HepG2 (cell line): ENCODE results near the gene SLC23A2.
"Not testable (repeated sequence)": the region's sequence is repeated elsewhere in the genome, so short reads cannot be mapped to it uniquely, and the experiment has no call there.

Experiments used
- CTCF ChIP-seq: sonication (generic); formaldehyde crosslinking; IDR thresholded peaks from 2 replicates; pipeline ENCODE4 v1.5.0; 2020; ENCODE audit warnings: mild to moderate bottlenecking, missing genetic modification reagents, moderate library complexity
- E2F1 ChIP-seq: sonication (generic); formaldehyde crosslinking; IDR thresholded peaks from 2 replicates; pipeline ENCODE4 v1.5.0; 2020; ENCODE audit warnings: missing genetic modification reagents
- HNF4A ChIP-seq: sonication (generic); formaldehyde crosslinking; IDR thresholded peaks from 2 replicates; pipeline ENCODE4 v1.4.0; 2020; ENCODE audit warnings: missing genetic modification reagents
- HOXA7 ChIP-seq: sonication (generic); formaldehyde crosslinking; IDR thresholded peaks from 2 replicates; pipeline ENCODE4 v1.8.1; 2022; ENCODE audit warnings: mild to moderate bottlenecking, missing genetic modification reagents, moderate library complexity
- KDM4B ChIP-seq: sonication (generic); formaldehyde crosslinking; IDR thresholded peaks from 2 replicates; pipeline ENCODE4 v1.4.0; 2020; ENCODE audit warnings: missing genetic modification reagents
- MYPOP ChIP-seq: sonication (generic); formaldehyde crosslinking; IDR thresholded peaks from 2 replicates; pipeline ENCODE4 v1.8.1; 2023; ENCODE audit warnings: mild to moderate bottlenecking, moderate library complexity, missing genetic modification reagents
- POLR2A ChIP-seq, 2 experiments: IDR thresholded peaks; 2 replicates each; pipeline ENCODE4 v1.6.1; 2011; ENCODE audit warnings: low read depth in 2 of 2, low read length in 2 of 2, mild to moderate bottlenecking in 1 of 2, moderate library complexity in 1 of 2; ENCODE audit not compliant: insufficient read depth in 1 of 2
- RXRA ChIP-seq: sonication (generic); formaldehyde crosslinking; IDR thresholded peaks from 2 replicates; pipeline ENCODE4 v1.5.1; 2020; ENCODE audit warnings: missing genetic modification reagents
- SMARCC2 ChIP-seq: fragments of 450-650 bp; IDR thresholded peaks from 2 replicates; pipeline ENCODE4 v1.6.1; 2017; ENCODE audit warnings: antibody characterized with exemption, mild to moderate bottlenecking
- SSRP1 ChIP-seq: IDR thresholded peaks from 2 replicates; pipeline ENCODE4 v1.6.1; 2016; ENCODE audit warnings: control low read depth
- STAT6 ChIP-seq: sonication (generic); formaldehyde crosslinking; IDR thresholded peaks from 2 replicates; pipeline ENCODE4 v1.4.0; 2020; ENCODE audit warnings: missing genetic modification reagents, mild to moderate bottlenecking, borderline replicate concordance
- TEAD2 ChIP-seq: sonication (generic); formaldehyde crosslinking; IDR thresholded peaks from 2 replicates; pipeline ENCODE4 v1.9.0; 2021; ENCODE audit warnings: missing genetic modification reagents
- ZNF614 ChIP-seq: IDR thresholded peaks from 2 replicates; pipeline ENCODE4 v1.6.1; 2018; ENCODE audit warnings: missing biosample characterization, missing genetic modification reagents, inconsistent platforms, borderline replicate concordance
- ZNF713 ChIP-seq: sonication (generic); formaldehyde crosslinking; IDR thresholded peaks from 2 replicates; pipeline ENCODE4 v1.4.0; 2020; ENCODE audit warnings: mild to moderate bottlenecking, missing genetic modification reagents

- TF ChIP-seq ZNF614 (CRISPR knock-in tag); ZNF713; RXRA; HOXA7; POLR2A (IDR thresholded peaks at IDR 0.05; ENCODE audit: insufficient read depth in 1 of 2, low read depth in 2 of 2, low read length in 2 of 2); SSRP1 (CRISPR knock-in tag); SMARCC2; KDM4B; TEAD2 (CRISPR knock-in tag); STAT6 (CRISPR knock-in tag); CTCF (CRISPR knock-in tag); E2F1 (CRISPR knock-in tag); MYPOP (CRISPR knock-in tag); HNF4A (CRISPR knock-in tag): not testable (repeated sequence)
These were observed 34.2 kb upstream of the SLC23A2 start for GRCh38 chr20:5035518-5035917.
